ENCODE data around the gene RRH. TPM values are rescaled to one million over a fixed set of nuclear protein-coding genes. Genes with fewer than 3 reads are reported as not detected.

RRH gene
- total and polyA plus RNA-seq, 2 of the 4 experiments (the other 2 are of a cell fraction), result 0.05 TPM; not detected in 1

- H4K20me1 ChIP-seq (ENCODE audit: insufficient read depth, low read length), result no peaks in the 10 kb centered on the region
- H3K23ac ChIP-seq (ENCODE audit: low read depth, low read length), result no peak overlapping the region
- WGBS, 2 experiments (ENCODE audit: extremely low coverage in 2 of 2, insufficient read length in 1 of 2), result no CpG with 5 or more reads among the region's 3 CpGs
- H3K27me3 ChIP-seq (ENCODE audit: control insufficient read depth, insufficient read depth, low read length), result no peaks in the 10 kb centered on the region
- H3K36me3 ChIP-seq (ENCODE audit: control insufficient read depth, insufficient read depth, low read length), result no peaks in the 10 kb centered on the region
- no peak overlapping the region for H3K4me3 ChIP-seq (ENCODE audit: insufficient read depth, low read depth, low read length)
- ChIA-PET CTCF (interaction anchor here (0.6 kb wide), 1 partner anchor 1329 kb away, joined by 4 read pairs; no protein-coding TSS in a partner anchor), POLR2A (ENCODE audit: unreplicated experiment) (no interaction called here)
- no peak overlapping the region for H3K4me2 ChIP-seq (ENCODE audit: low read depth, low read length)
- dilution Hi-C loops (cut with HindIII; ENCODE audit: low sequenced_read_pairs, unreplicated experiment) (no loop called here), intact Hi-C loops (cut with micrococcal nuclease) (no loop called here), in situ Hi-C loops (cut with MboI; ENCODE audit: low sequenced_read_pairs) (no loop called here)
- BruUV-seq (replicated peaks), result no TSS peak
- no peaks in the 10 kb centered on the region for H3K9me1 ChIP-seq (ENCODE audit: insufficient read depth, low read length)
- no peak overlapping the region for H4K91ac ChIP-seq (ENCODE audit: insufficient read depth, low read depth, low read length)
- H3K79me1 ChIP-seq (ENCODE audit: low read depth in 1 of 2, low read length in 2 of 2), result no peaks in the 10 kb centered on the region
- no peak overlapping the region for H4K8ac ChIP-seq (ENCODE audit: low read depth in 2 of 2, low read length in 2 of 2)
- no peak overlapping the region for H2BK20ac ChIP-seq (ENCODE audit: low read depth, low read length)
- no peak overlapping the region for H2AFZ ChIP-seq (replicated peaks; ENCODE audit: low read length, poor library complexity)
- no peak overlapping the region for H2BK15ac ChIP-seq (ENCODE audit: low read depth, low read length)
- no peak overlapping the region for H3K27ac ChIP-seq (ENCODE audit: insufficient read depth, low read length)
- no peak for ATAC-seq (ENCODE audit: low read depth)
- H3K56ac ChIP-seq (ENCODE audit: extremely low read depth, insufficient read depth, low read length), result no peak overlapping the region
- H2BK5ac ChIP-seq (ENCODE audit: low read depth, low read length, poor library complexity, severe bottlenecking), result no peak overlapping the region
- no peak overlapping the region for H3K14ac ChIP-seq (replicated peaks; ENCODE audit: low read depth, low read length)
- H3K18ac ChIP-seq (ENCODE audit: low read depth, low read length), result no peak overlapping the region
- H3K4ac ChIP-seq (ENCODE audit: low read depth, low read length), result no peak overlapping the region
- no peaks in the 10 kb centered on the region for H3K9me3 ChIP-seq (ENCODE audit: control insufficient read depth, insufficient read depth, low read length)
- no peaks in the 10 kb centered on the region for H3K4me1 ChIP-seq (ENCODE audit: control insufficient read depth, insufficient read depth, low read length)
- no peak for DNase-seq
- no peak overlapping the region for H4K5ac ChIP-seq (ENCODE audit: low read depth, low read length)
- no peak overlapping the region for H3K9ac ChIP-seq (ENCODE audit: low read depth, low read length)
- no peak overlapping the region for H2AK9ac ChIP-seq (replicated peaks; ENCODE audit: low read depth, low read length, poor library complexity)
- H2AK5ac ChIP-seq (ENCODE audit: low read depth, low read length), result no peak overlapping the region
- TF ChIP-seq FOS (IDR thresholded peaks at IDR 0.05; ENCODE audit: low read depth, low read length), result no peak
- TF ChIP-seq RAD21 (IDR thresholded peaks at IDR 0.05; ENCODE audit: low read length), result no peak
- no peak for TF ChIP-seq RFX5 (IDR thresholded peaks at IDR 0.05; ENCODE audit: low read depth, low read length)
- H2BK120ac ChIP-seq (ENCODE audit: low read depth, low read length), result no peak overlapping the region
These were observed 34.2 kb downstream of the RRH start for GRCh38 chr4:109861916-109862511.
